DND-41 (cell line): ENCODE data around the gene FBXW7.
A peak's percentile ranks its signal among the peaks of the same experiment; 100 is the strongest.

Experiments
- ATAC-seq: fragments of 200-7000 bp; cut with Tn5 transposase; 3 replicates; pipeline ENCODE4 v1.9.1; 2021; ENCODE audit warnings: low read depth; ENCODE audit not compliant: insufficient read depth
- DNase-seq: peaks from one replicate; pipeline ENCODE4 v3.0.0-alpha.2; 2020
- H2AFZ ChIP-seq: 2 replicates; pipeline ENCODE4 v1.6.0; 2012; ENCODE audit warnings: low read depth, low read length
- H3K27ac ChIP-seq: 2 replicates; pipeline ENCODE4 v1.5.1; 2012; ENCODE audit warnings: low read length, inconsistent platforms
- H3K27me3 ChIP-seq: fragments of 200-600 bp; sonication (generic); 2 replicates; pipeline ENCODE4 v1.6.0; 2012; ENCODE audit warnings: low read length, mild to moderate bottlenecking, inconsistent platforms; ENCODE audit not compliant: insufficient read depth, poor library complexity
- H3K36me3 ChIP-seq: 2 replicates; pipeline ENCODE4 v1.5.1; 2012; ENCODE audit warnings: low read length, inconsistent platforms; ENCODE audit not compliant: insufficient read depth
- H3K4me1 ChIP-seq: 2 replicates; pipeline ENCODE4 v1.5.1; 2012; ENCODE audit warnings: mild to moderate bottlenecking, low read length; ENCODE audit not compliant: insufficient read depth
- H3K4me2 ChIP-seq: 2 replicates; pipeline ENCODE4 v1.6.0; 2012; ENCODE audit warnings: mild to moderate bottlenecking, moderate library complexity, low read length, inconsistent platforms; ENCODE audit not compliant: insufficient read depth
- H3K4me3 ChIP-seq, 2 experiments: fragments of 200-600 bp in 1 of 2; shearing (Covaris generic) in 1 of 2; 2 replicates each; pipeline ENCODE4 v1.5.1; 2012 to 2016; ENCODE audit warnings: inconsistent platforms in 2 of 2, low read length in 2 of 2, mild to moderate bottlenecking in 2 of 2, low read depth in 1 of 2, moderate library complexity in 1 of 2
- H3K79me2 ChIP-seq: 2 replicates; pipeline ENCODE4 v1.6.0; 2012; ENCODE audit warnings: low read length, inconsistent platforms; ENCODE audit not compliant: insufficient read depth
- H3K9ac ChIP-seq: 2 replicates; pipeline ENCODE4 v1.6.0; 2012; ENCODE audit warnings: low read depth, mild to moderate bottlenecking, inconsistent platforms, low read length, moderate library complexity
- H3K9me3 ChIP-seq: 2 replicates; pipeline ENCODE4 v1.5.1; 2012; ENCODE audit warnings: low read length, moderate library complexity, mild to moderate bottlenecking, inconsistent platforms; ENCODE audit not compliant: insufficient read depth, severe bottlenecking
- H4K20me1 ChIP-seq: 2 replicates; pipeline ENCODE4 v1.6.0; 2012; ENCODE audit warnings: low read length; ENCODE audit not compliant: insufficient read depth
- CTCF ChIP-seq: IDR thresholded peaks from 2 replicates; pipeline ENCODE4 v1.5.1; 2012; ENCODE audit warnings: borderline replicate concordance, low read length, moderate library complexity, mild to moderate bottlenecking; ENCODE audit not compliant: poor library complexity, severe bottlenecking; ENCODE audit errors: extremely low read depth
- EZH2 ChIP-seq: IDR thresholded peaks from 3 replicates; pipeline ENCODE4 v1.6.1; 2012; ENCODE audit warnings: borderline replicate concordance, low read depth, mild to moderate bottlenecking, moderate library complexity, low read length, inconsistent platforms; ENCODE audit not compliant: severe bottlenecking

The FBXW7 gene

GRCh38 chr4:152382057-152382785 lies 153.7 kb downstream of the FBXW7 start:
- ATAC-seq (peak; percentile 85), DNase-seq (peak; percentile 7)
- Histone ChIP-seq H3K79me2 (peaks cover 5% of the 10 kb centered on the region; the same call in 1 of the 2 replicates), H3K9ac (no peak overlapping the region), H3K4me1 (peaks cover 16% of the 10 kb centered on the region; the same call in 1 of the 2 replicates), H3K27ac (no peak overlapping the region), H3K9me3 (no peaks in the 10 kb centered on the region), H3K27me3 (no peaks in the 10 kb centered on the region), H4K20me1 (no peaks in the 10 kb centered on the region), H3K4me3 (no peak overlapping the region), H3K4me2 (peak overlapping the region; percentile 35; the same call in 1 of the 2 replicates), H2AFZ (no peak overlapping the region), H3K36me3 (no peaks in the 10 kb centered on the region)
- TF ChIP-seq CTCF (no peak), EZH2 (no peak)

GRCh38 chr4:152380919-152381318 lies 155.0 kb downstream of the FBXW7 start:
- Histone ChIP-seq H2AFZ (no peak overlapping the region), H3K9me3 (no peaks in the 10 kb centered on the region), H3K9ac (no peak overlapping the region), H3K36me3 (no peaks in the 10 kb centered on the region), H3K4me3 (no peak overlapping the region), H3K27ac (no peak overlapping the region), H3K4me2 (no peak overlapping the region), H3K79me2 (peaks cover 3% of the 10 kb centered on the region; the same call in 1 of the 2 replicates), H3K4me1 (peaks cover 16% of the 10 kb centered on the region; the same call in 1 of the 2 replicates), H3K27me3 (no peaks in the 10 kb centered on the region), H4K20me1 (no peaks in the 10 kb centered on the region)
- ATAC-seq (no peak), DNase-seq (no peak)
- TF ChIP-seq CTCF, result no peak
- no peak for TF ChIP-seq EZH2

- Histone ChIP-seq H3K4me2 (no peak overlapping the region), H2AFZ (no peak overlapping the region), H3K9me3 (no peaks in the 10 kb centered on the region), H3K27me3 (no peaks in the 10 kb centered on the region), H3K79me2 (0 out of 2 replicates have a peak, but pooled peaks cover 2% of the 10 kb centered on the region), H3K4me1 (peaks cover 16% of the 10 kb centered on the region; the same call in 1 of the 2 replicates), H3K9ac (no peak overlapping the region), H3K4me3 (no peak overlapping the region), H3K27ac (no peak overlapping the region), H4K20me1 (no peaks in the 10 kb centered on the region), H3K36me3 (no peaks in the 10 kb centered on the region)
- DNase-seq (no peak), ATAC-seq (no peak)
- TF ChIP-seq CTCF (no peak), EZH2 (no peak)
These were observed 155.7 kb downstream of the FBXW7 start for GRCh38 chr4:152380185-152380584.
